HT-29 (cell line): ENCODE results near the gene ELN. TPM values are rescaled to one million over a fixed set of nuclear protein-coding genes. Genes with fewer than 3 reads are reported as not detected.
A peak's percentile ranks its signal among the peaks of the same experiment; 100 is the strongest.

Source experiments
- DNase-seq: peaks from one replicate; pipeline ENCODE4 v3.0.0-alpha.2; 2015; ENCODE audit warnings: low spot score
- total RNA-seq: library from RNA; depleted of rRNA; stranded (reverse); fragments of >200 nt; shearing (Covaris generic); gene quantifications from 2 replicates; pipeline ENCODE4 v1.2.3, GENCODE V29; 2014

Gene ELN
- total RNA-seq, 1 experiment from 2014 or later: 0.03 TPM

DNA sequence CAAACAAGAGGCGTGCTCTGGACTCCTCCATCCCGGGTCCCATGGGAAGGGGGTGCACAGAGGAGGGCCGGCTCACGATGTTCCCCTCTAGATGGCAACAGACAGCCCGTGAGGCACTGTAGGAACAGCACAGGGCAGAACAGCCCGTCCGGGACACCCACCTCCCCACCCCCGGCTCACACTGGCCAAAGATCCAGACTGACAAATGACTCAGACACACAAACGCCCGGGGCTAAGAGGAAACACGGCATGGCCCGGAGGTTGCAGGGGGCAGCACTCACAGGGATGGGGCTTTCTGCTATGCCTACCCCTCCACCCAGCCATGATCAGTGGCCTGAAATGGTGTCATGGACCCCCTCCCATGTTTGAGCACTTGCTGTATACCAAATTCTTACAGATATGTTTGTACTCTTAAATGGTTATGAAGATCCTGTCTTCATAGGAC lies 4.9 kb upstream of the ELN start:
- DNase-seq: no peak

DNA sequence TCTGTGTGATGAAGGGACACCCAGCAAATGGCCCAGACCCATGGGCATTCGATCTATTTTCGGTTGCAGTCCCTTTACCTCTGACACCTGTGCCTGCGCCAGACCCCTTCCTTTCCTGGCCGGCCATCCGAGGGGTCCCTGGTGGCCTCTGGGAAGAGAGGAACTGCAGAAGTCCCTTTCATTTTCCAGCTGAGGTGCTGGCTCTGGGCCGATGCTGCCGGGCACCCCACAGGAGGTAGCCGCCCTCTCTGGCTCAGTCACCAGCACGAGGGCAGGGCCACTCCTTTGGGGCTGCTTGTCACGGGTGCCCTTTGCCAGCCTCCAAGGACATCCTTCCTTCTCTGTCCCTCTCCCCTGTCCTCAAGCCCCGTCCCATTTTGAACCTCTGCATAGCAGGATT lies 4.2 kb upstream of the ELN start:
- no peak for DNase-seq

DNA sequence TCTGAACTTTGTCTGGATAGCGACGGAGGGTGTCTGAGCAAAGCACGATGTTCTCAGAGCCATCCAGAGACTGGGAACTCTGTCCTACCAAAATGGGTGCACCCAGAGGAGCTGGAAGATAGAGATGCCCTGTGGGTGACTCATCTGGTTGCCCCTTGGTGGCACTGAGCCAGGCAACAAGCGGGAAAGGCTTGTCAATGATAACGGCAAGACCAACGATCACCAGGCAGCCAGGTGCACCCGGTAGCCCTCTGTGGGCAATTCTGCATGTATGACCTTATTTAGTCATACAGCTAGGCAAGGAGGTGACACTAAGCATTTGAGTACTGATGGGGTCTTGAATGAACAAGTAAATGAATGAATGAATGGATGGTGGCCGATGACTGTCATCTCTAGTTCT lies 2.8 kb upstream of the ELN start:
- no peak for DNase-seq

DNA sequence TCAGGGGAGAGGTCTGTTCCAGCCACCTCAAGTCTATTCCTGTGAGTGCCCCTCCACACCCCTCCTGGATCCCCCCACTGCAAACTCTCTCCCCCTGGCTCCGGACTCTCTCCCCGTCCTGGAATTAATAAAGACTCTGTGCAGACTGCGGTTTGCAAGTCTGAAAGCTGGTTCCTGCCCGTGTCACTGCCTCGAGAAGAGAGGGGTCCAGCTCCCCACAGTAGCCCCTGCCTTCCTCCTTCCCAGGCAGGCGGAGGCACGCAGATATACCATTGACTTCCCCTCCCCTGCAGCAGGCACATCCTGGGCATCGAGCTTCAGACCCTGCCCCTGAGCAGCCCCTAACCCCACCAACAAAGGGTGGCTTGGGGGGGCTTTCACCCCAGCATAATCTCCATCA lies 2.2 kb upstream of the ELN start:
- no peak for DNase-seq

DNA sequence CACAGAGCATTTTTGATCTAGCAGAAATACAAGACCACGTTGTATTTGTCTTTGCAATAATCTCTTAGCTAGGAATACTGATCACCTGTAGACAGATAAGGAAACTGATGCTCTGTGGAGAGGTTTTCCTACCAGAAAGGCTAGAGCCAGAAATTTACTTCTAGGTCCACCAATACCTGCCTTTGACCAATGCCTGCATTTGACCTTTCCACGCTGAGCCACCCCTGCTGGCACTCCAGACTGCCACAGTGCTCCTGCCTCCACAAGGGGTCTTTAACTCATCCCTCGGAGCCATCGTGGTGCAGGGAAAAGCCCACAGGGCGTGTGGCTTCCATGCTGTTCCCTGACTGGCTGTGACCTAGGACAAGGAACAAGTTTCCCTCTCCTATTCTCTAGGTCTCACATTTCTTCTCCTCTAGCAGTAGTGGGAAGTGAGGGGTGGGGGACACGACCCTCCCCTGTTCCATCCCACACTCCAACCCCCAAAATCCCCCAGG lies 1.5 kb upstream of the ELN start:
- no peak for DNase-seq

DNA sequence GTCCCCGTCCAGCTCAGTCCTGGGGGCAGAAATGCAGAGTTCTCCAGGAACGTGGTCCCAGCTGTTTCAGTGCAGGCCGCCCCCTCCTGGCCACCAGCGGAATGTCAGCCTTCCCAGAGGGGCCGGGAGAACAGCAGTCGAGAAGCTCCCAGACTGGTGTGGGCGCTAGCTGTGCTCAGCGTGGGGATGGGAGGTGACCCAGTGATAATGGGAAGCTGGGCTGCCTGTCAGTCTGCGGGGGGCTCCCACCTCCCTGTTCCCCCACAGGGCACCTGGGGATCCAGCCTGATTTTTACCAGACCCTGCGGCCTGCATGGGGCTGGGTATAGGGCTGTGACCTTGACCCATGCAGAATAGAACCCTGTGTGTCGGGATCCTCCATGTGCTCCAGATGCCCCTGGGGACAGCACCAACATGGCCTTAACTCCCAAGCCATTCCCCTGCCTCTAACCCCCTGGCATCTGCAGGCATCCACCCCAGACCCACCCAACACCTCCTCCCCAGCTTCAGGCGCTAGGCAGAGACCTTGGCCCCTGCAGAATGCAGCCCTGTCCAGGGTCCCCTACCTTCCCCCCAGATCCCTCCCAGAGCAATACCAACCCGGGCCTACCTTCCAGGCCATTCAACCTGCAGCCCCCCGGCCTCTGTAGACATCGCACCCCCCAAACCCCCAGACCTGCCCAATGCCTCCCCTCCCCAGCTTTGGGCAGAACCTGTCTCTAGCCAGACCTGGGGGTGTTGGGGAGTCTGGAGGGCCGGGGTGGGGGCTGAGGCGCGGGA lies 880 bp upstream of the ELN start:
- peak; percentile 75 for DNase-seq

DNA sequence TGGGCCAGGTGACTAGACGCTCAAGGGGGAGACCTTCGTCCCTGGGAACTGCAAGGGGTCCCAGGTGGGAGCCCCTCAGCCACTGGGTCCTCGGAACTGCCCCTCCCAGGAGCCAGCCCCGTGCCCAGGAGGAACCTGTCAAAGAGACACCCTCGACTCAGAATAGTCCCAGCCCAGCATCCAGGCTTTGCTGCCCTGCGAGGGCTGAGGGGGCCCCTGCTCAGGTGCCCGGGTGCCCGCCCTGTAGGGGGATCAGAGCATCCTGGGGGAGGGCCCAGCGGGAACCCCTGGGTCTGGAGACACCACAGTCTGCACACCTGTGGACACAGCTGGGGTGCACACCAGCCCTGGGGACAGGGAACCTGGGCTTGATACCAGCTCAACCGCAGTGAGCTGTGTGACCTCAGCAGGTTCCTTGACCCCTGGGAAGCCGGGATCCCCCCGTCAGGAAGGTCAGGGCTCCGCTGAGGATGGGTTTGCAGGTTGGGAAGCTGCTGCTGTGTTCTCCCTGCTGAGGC lies 407 bp downstream of the ELN start:
- DNase-seq: no peak

DNA sequence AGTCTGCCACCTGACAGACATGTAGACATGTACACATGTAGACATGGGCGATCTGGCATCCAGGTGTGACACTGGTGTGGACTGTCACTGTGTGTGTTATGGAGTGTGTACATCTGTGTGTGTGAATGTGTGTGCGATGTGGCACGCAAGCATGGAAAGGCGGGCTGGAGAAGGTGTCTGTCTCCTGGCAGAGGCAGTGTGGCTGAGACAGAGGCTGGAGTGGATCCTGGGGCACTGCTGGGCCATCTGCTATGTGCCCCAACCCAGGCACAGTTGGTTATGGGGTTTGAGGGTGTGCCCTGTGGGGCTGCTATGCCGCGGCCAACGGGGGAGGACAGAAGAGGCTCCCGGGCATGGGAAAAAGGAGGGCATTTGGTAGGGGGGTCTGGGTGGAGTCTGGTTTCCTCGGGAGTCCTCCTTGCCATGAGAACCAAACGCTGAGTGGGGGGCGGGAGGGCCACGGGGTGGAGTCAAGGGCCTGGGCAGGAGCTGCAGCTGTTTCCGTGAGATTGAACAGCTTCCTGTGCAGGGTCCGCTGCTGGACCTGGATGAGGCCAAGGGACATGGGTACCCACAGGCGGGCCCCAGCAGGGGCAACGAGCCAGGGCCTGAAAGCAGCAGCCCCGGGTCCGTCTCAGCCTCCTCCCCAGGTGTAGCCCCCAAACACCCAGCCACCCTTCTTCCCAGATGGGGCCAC lies 1.3 kb downstream of the ELN start:
- DNase-seq: no peak

DNA sequence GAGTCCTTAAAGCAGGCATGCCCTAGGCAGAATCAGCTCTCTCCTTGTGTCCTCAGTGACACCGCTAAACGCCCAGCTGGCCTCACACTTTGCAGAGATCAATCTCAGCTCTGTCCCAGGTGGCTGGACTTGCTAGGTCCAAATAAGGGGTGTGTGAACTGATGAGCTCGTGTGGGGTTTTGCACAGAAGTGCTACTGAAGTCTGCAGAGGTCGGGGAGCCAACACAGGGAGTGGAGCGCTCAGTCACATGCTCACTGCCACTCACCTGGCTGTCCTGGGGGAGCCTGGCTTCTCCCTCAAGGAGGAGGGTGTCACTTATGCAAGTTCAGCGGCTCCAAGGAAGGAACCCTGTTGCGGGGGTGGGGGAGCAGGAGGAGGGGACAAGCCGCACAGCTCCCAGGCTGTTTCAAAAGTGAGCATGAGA lies 2.0 kb downstream of the ELN start:
- DNase-seq: no peak

DNA sequence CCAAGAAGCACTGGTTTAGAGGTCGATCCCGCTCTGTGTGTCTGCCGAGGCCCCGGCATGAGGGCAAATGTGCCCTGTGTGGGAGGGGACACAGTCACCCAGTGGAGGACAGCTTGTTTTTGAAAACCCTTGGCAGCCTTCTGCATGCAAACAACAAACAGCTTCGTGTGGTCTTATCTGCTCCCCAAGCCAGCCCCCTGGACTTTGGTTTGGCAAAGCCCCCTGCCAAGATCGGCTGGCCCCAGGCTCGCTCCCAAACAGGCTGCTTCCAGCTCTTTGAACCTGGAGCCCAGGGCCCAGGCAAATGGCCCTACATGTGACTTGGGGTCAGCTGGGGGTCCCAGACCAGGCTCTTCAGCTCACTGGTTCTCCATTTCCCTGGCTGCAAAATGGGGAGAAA lies 2.9 kb downstream of the ELN start:
- no peak for DNase-seq

DNA sequence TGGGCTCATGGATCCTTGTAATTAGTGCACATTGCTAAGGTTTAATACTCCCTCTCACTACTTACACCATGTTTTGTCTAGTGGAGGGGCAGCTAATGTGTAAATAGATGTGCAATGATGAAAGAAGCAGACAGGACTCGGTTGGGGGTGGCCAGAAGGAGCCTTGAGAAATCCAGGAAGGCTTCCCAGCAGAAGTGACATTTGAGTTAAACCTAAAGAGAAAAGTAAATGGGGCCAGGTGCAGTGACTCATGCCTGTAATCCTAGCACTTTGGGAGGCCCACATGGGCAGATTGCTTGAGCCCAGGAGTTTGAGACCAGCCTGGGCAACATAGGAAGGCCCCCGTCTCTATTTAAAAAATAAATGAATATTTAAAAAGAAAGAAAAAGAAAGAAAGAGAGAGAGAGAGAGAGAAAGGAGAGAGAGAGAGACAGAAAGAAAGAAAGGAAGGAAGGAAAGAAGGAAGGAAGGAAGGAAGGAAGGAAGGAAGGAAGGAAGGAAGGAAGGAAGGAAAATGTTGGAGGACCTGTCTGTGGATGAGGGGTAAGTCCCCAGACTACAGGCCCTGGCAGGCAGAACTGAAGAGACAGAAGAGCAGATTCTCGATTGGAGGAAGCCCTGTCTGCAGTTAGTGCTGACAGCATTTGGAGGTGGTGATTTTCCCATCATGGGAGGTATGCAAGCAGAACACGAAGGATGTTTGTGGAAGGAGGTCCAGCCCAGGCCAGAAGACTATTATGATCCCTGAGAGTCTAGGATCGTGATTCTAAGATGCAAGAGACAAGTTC lies 3.6 kb downstream of the ELN start:
- no peak for DNase-seq

DNA sequence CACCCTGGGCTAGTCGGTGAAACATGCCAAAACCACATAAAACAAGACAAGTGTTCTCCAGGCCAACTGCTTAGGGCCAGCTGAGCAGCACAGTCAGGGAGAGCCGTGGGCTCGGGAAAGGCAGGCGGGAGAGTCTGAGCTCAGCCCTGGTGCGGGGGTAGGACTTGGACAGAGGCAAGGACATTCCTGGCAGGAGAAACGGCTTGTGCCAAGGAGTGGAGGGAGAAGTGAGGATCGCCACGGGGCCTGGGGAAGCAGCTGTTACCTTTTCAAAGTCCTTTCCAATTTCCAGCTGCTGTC lies 4.2 kb downstream of the ELN start:
- DNase-seq: no peak

DNA sequence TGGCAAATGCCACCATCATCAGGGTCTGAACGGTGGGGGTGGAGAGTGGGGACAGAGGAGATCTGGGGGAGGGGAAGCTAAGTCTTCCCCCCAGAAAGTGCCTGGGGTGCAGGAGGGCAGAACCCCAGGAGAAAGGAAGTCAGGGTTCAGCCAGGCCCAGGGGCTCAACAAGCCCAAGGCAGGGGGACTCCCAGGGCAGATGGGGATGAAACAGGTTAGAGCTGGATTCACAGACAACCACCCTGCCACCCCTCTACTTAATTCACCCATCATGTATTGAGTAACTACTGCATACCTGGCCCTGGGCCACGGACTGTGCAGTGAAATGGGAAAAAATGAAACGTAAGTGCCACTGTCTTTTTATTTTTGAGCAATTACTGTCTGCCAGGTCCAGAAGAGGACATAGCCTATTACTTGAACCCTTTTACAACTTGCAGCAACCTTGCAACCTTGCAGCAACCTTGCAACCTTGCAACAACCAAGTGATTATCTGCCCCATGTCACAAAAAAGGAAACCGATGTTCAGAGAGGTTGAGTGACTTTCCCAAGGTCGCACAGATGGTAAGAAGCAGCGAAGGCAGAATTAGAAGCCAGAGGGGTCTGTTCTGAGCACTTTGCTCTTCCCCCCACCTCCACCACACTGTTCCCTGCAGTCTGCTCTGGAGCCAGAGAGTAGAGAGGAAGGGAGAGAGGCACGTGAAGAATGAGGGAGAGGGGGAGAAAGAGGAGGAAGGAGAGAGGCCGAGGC lies 4.8 kb downstream of the ELN start:
- no peak for DNase-seq

DNA sequence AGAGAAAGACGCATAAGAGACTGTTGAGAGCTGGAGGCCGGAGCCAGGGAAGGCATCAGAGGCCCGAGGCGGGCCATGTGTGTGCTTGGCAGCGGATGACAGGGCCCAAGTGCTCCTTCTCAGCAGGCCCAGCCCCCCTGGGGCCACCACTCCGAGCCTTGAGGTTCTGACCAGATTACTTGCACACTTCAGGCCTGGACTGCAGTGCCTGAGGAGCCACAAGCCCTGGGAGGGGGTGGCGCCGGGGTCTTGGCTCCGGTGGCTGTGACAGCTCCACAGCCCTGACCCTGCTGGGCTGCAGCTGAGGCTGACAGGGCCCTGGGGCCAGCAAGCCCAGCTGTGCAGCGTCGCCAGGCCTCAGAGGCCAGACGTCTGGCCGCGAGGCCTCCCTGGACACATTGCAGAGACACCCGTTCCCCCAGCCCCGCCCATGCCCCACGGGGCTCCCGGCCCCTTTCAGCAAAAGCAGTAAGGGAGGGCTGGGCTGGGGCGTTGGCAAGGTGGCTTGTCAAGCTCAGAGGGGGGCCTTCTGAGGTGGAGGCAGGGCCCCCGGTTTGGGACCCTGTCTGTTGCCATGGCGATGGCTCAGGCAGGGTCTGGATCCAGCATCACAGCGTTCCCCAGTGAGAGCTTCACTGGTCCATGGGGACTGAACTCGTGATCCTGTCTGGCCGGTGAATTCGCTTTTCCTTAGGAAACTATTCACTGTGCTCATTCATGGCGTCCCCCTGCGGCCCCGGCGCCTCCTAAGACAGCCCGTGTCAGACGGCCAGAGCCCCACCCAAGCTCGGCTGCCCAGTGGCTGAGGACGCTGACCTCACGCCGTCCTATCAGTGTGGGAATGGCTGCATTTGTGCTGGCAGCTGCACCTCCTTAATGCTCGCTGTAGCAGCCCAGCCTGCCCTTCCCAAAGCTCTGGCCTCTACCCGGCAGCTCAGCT lies 5.7 kb downstream of the ELN start:
- no peak for DNase-seq

DNA sequence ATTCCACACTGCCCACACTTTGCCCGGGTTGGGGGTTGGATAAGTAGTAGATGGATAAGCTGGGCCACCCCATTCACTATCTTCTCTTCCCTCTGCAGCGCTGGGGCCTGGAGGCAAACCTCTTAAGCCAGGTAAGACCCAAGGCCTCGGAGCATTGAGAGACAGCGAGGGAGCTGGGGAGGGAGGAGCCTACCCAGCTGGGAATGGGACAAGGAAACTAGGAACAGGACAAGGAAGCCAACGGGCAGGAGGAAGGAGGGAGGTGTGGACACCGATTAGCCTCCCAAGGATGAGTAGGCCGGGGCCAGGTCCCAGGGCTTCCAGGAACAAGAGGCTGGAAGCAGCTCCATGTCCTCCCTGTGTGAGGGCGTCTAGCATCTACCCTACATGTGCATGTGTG lies 9.6 kb downstream of the ELN start:
- no peak for DNase-seq

DNA sequence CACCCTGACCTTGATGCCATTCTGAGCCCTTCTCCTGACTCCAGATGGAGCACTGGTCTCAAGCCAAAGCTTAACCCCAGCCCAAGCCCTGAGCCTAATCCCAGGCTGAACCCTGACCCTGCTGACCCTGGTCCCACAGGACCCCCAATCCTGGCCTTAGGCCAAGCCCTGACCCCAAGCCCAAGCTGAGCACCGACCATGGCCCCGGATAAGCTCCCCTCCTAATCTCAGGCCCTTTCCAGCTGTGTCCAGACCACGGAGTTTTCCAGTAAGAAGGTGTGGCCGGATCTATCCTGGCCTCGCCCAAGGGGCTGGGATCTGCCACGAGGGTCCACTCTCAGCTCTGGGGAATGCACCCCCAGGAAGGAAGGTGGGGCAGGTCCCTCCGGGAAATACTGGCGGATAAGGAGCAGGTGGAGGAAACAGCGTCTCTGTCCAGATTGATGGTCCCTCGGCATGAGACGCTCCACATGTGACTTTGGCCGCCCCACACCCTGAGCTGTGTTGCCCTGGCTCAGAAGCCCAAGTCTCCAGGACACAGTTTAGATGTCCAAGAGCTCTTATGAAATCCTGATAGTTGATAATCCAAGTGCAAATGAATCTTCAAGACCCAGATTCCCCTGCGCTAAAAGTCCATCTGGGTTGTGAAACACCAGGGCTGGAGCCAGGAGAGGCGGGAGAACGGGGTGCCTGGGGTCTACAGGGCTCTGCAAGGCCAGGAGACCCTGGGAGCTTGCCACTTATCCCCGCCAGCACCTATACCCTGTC lies 10.4 kb downstream of the ELN start:
- DNase-seq: no peak

DNA sequence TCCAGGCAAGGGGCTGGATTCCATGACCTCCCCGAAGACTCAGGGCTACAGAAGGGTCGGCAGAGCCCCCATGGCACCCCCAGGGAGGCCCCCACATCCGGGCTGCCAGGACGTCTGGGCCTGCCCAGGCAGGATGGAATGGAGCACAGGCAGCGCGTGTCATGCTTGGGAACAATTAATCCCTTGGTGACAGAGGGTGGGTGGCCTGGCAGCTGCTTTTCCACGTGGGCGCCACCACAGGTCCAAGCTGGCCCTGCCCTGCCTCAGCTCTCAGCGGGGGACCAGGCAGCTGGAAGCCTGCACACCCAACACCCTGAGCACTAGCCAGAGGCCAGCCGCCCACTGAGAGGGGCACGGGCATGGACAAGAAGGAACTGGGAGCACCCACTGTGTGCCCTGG lies 11.4 kb downstream of the ELN start:
- no peak for DNase-seq

DNA sequence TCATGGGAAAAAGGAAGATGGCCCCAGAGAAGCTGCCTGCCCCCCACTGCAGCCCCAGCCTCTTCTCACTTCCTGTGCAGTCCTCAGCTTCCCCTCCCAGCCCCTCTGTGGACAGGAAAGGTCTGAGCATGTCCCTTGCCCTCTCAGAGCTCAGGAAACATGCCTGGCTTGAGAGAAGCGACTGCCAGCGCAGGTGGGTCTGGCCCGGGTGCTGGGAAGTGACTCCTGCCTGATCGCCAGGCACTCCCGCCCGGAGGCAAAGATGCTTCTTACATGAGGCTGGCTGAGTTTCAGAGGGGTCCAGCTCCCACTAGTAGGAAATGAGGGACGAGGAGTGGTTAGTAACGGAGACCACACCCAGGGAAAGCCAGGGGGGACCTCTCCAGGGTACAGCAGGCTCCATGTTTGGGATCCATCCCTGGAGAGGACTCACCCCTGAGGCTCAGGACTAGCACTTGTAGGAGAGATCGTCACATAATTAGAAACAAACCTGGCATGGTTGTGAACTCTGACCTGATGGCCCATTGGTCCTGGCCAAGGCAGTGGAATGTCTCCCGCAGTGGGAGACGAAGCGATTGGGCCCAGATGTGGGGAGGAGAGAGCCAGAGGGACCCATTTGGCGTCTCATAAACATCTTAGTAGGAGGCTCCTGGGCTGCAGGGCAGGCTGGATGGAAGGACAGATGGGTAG lies 12.3 kb downstream of the ELN start:
- no peak for DNase-seq
